ENCODE data around the gene IDI1.
"Not testable (repeated sequence)": the region's sequence is repeated elsewhere in the genome, so short reads cannot be mapped to it uniquely, and the experiment has no call there.

IDI1 gene

GRCh38 chr10:1011696-1012095, 37.2 kb downstream of the IDI1 start:
- Histone ChIP-seq H3K4me2 (ENCODE audit: low read depth, low read length, poor library complexity, severe bottlenecking) (no peak overlapping the region), H3K4me1 (ENCODE audit: insufficient read depth, low read length, poor library complexity, severe bottlenecking) (no peaks in the 10 kb centered on the region), H3K79me2 (ENCODE audit: insufficient read depth, low read length) (no peaks in the 10 kb centered on the region), H3K4me3 (ENCODE audit: low read length, poor library complexity, severe bottlenecking) (no peak overlapping the region), H3K9me2 (replicated peaks; ENCODE audit: low read depth, low read length) (no peaks in the 10 kb centered on the region), H3K27me3 (ENCODE audit: insufficient read depth, low read length, poor library complexity, severe bottlenecking) (no peaks in the 10 kb centered on the region), H3F3A (ENCODE audit: low read depth) (no peaks in the 10 kb centered on the region), H3K9me3 (ENCODE audit: insufficient read depth, low read depth, low read length) (no peaks in the 10 kb centered on the region), H2AFZ (ENCODE audit: low read length) (no peak overlapping the region), H4K20me1 (ENCODE audit: insufficient read depth, low read length, poor library complexity, severe bottlenecking) (no peaks in the 10 kb centered on the region), H3K36me3 (ENCODE audit: insufficient read depth, low read length) (peaks cover 90% of the 10 kb centered on the region; the same call in 1 of the 2 replicates), H3K9ac (ENCODE audit: low read depth, low read length, poor library complexity, severe bottlenecking) (no peak overlapping the region)
- TF ChIP-seq EZH2phosphoT487 (IDR thresholded peaks at IDR 0.05; ENCODE audit: borderline replicate concordance) (no peak), CTCF (conservative IDR thresholded peaks at IDR 0.05; ENCODE audit: low read length) (no peak)

GRCh38 chr10:1010703-1011102, 38.2 kb downstream of the IDI1 start:
- no peaks in the 10 kb centered on the region for H3K4me1 ChIP-seq (ENCODE audit: insufficient read depth, low read length, poor library complexity, severe bottlenecking)
- no peak overlapping the region for H2AFZ ChIP-seq (ENCODE audit: low read length)
- H3K9me3 ChIP-seq (ENCODE audit: insufficient read depth, low read depth, low read length), result no peaks in the 10 kb centered on the region
- H4K20me1 ChIP-seq (ENCODE audit: insufficient read depth, low read length, poor library complexity, severe bottlenecking), result no peaks in the 10 kb centered on the region
- H3K9me2 ChIP-seq (replicated peaks; ENCODE audit: low read depth, low read length), result no peaks in the 10 kb centered on the region
- no peaks in the 10 kb centered on the region for H3K79me2 ChIP-seq (ENCODE audit: insufficient read depth, low read length)
- H3K4me3 ChIP-seq (ENCODE audit: low read length, poor library complexity, severe bottlenecking), result no peak overlapping the region
- H3K4me2 ChIP-seq (ENCODE audit: low read depth, low read length, poor library complexity, severe bottlenecking), result no peak overlapping the region
- H3K9ac ChIP-seq (ENCODE audit: low read depth, low read length, poor library complexity, severe bottlenecking), result no peak overlapping the region
- no peaks in the 10 kb centered on the region for H3F3A ChIP-seq (ENCODE audit: low read depth)
- H3K27me3 ChIP-seq (ENCODE audit: insufficient read depth, low read length, poor library complexity, severe bottlenecking), result no peaks in the 10 kb centered on the region
- TF ChIP-seq CTCF (conservative IDR thresholded peaks at IDR 0.05; ENCODE audit: low read length) (no peak), EZH2phosphoT487 (IDR thresholded peaks at IDR 0.05; ENCODE audit: borderline replicate concordance) (no peak)
- H3K36me3 ChIP-seq (ENCODE audit: insufficient read depth, low read length), result peaks cover 90% of the 10 kb centered on the region

- H3K27me3 ChIP-seq (ENCODE audit: insufficient read depth, low read length, poor library complexity, severe bottlenecking); H3K4me3 ChIP-seq (ENCODE audit: low read length, poor library complexity, severe bottlenecking); H3K4me1 ChIP-seq (ENCODE audit: insufficient read depth, low read length, poor library complexity, severe bottlenecking); H3K9me3 ChIP-seq (ENCODE audit: insufficient read depth, low read depth, low read length); H3K9ac ChIP-seq (ENCODE audit: low read depth, low read length, poor library complexity, severe bottlenecking); H3K4me2 ChIP-seq (ENCODE audit: low read depth, low read length, poor library complexity, severe bottlenecking); H2AFZ ChIP-seq (ENCODE audit: low read length); H4K20me1 ChIP-seq (ENCODE audit: insufficient read depth, low read length, poor library complexity, severe bottlenecking); H3F3A ChIP-seq (ENCODE audit: low read depth); H3K79me2 ChIP-seq (ENCODE audit: insufficient read depth, low read length); H3K9me2 ChIP-seq (replicated peaks; ENCODE audit: low read depth, low read length): not testable (repeated sequence)
- peaks cover 90% of the 10 kb centered on the region for H3K36me3 ChIP-seq (ENCODE audit: insufficient read depth, low read length)
Observed at GRCh38 chr10:1009947-1010346, 39.0 kb downstream of the IDI1 start.

- no peak overlapping the region for H3K9ac ChIP-seq (ENCODE audit: low read depth, low read length, poor library complexity, severe bottlenecking)
- H3K9me2 ChIP-seq (replicated peaks; ENCODE audit: low read depth, low read length), result no peaks in the 10 kb centered on the region
- H2AFZ ChIP-seq (ENCODE audit: low read length), result no peak overlapping the region
- no peak overlapping the region for H3K4me2 ChIP-seq (ENCODE audit: low read depth, low read length, poor library complexity, severe bottlenecking)
- no peaks in the 10 kb centered on the region for H3K27me3 ChIP-seq (ENCODE audit: insufficient read depth, low read length, poor library complexity, severe bottlenecking)
- no peak overlapping the region for H3K4me3 ChIP-seq (ENCODE audit: low read length, poor library complexity, severe bottlenecking)
- no peaks in the 10 kb centered on the region for H3K4me1 ChIP-seq (ENCODE audit: insufficient read depth, low read length, poor library complexity, severe bottlenecking)
- peaks cover 1% of the 10 kb centered on the region; the same call in 1 of the 2 replicates for H3K79me2 ChIP-seq (ENCODE audit: insufficient read depth, low read length)
- H4K20me1 ChIP-seq (ENCODE audit: insufficient read depth, low read length, poor library complexity, severe bottlenecking), result no peaks in the 10 kb centered on the region
- H3K9me3 ChIP-seq (ENCODE audit: insufficient read depth, low read depth, low read length), result no peaks in the 10 kb centered on the region
- H3K36me3 ChIP-seq (ENCODE audit: insufficient read depth, low read length), result peaks cover 92% of the 10 kb centered on the region
- H3F3A ChIP-seq (ENCODE audit: low read depth), result no peaks in the 10 kb centered on the region
- TF ChIP-seq CTCF (conservative IDR thresholded peaks at IDR 0.05; ENCODE audit: low read length), result no peak
- TF ChIP-seq EZH2phosphoT487 (IDR thresholded peaks at IDR 0.05; ENCODE audit: borderline replicate concordance), result no peak
Observed at GRCh38 chr10:1009071-1009494, 39.8 kb downstream of the IDI1 start.

Data from Loucy (cell line).